Stromal cell of bone marrow (primary cell): Measurements from ENCODE around the gene SPDYE2B.
"Not testable (repeated sequence)": the region's sequence is repeated elsewhere in the genome, so short reads cannot be mapped to it uniquely, and the experiment has no call there.

Experiments used
- DNase-seq: peaks from one replicate; pipeline ENCODE4 v3.0.0-alpha.2; 2012; ENCODE audit warnings: low read depth

Gene SPDYE2B

DNA sequence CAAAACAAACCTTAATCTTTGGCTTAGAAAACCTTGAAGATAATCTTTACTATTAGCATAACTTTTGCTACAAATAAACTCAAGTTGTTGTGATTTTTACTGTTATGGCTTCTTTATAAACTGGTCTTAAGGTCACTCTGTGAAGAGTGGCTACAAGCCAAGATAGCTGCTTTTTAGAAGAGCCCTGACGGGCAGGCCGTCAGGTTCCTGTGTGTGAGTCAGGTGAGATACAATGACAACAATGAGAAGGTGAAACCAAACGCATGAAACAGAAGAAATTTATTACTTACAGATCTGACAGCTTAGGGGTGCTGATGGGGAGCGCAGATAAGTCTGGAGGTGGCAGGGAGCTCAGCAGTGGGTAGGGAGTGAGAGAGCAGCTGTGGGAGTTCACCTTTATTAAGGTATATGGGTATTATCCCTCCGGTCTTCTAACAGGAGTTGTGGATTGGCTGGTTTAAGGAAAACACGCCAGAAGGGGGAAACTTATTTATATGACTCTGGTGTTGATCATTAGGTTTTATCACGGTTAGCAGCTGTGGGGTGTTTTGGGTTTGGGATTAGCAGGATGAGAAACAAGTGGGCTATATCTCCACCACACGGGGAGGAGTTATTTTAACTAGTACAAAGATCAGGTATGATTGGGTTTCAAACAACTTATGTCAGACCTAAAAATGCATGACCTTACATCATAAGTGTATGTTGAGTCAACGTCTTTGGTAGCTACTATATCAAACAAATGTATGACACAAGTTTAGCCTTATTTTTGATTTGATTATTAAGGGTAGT, 49.0 kb downstream of the SPDYE2B start:
- DNase-seq = not testable (repeated sequence)
